ENCODE data around the gene GSTM5. TPM values are rescaled to one million over a fixed set of nuclear protein-coding genes. Genes with fewer than 3 reads are reported as not detected.
A peak's percentile ranks its signal among the peaks of the same experiment; 100 is the strongest.

GSTM5 gene
- total and polyA plus RNA-seq, 2 of the 13 experiments (the other 11 are each of a cell fraction or from before 2014, with no cell fraction given): not detected

- TF ChIP-seq SATB2 (CRISPR knock-in tag; IDR thresholded peaks at IDR 0.05): no peak
- no peak for TF ChIP-seq ZUFSP (CRISPR knock-in tag; IDR thresholded peaks at IDR 0.05; ENCODE audit: borderline replicate concordance)
- peak; percentile 56; the same call in 1 of the 2 replicates for TF ChIP-seq IRF2 (CRISPR knock-in tag; IDR thresholded peaks at IDR 0.05)
- peak; percentile 65; the same call in 1 of the 2 replicates for TF ChIP-seq TRAFD1 (CRISPR knock-in tag; IDR thresholded peaks at IDR 0.05; ENCODE audit: borderline replicate concordance)
- TF ChIP-seq MED13 (CRISPR knock-in tag; IDR thresholded peaks at IDR 0.05): peak; percentile 29; the same call in 1 of the 2 replicates
- peak; percentile 61; the same call in 1 of the 2 replicates for TF ChIP-seq KLF9 (CRISPR knock-in tag; IDR thresholded peaks at IDR 0.05; ENCODE audit: low read depth)
- no peak; the same call in 1 of the 2 replicates for TF ChIP-seq ZNF274 (CRISPR knock-in tag; IDR thresholded peaks at IDR 0.05)
- no peak for TF ChIP-seq BHLHE40 (IDR thresholded peaks at IDR 0.05; ENCODE audit: low read length)
- TF ChIP-seq ZNF580 (CRISPR knock-in tag; IDR thresholded peaks at IDR 0.05; ENCODE audit: borderline replicate concordance, low read depth): no peak; the same call in 1 of the 2 replicates
- no peak for TF ChIP-seq SNRNP70 (IDR thresholded peaks at IDR 0.05; ENCODE audit: low read depth, low read length)
- TF ChIP-seq THYN1 (CRISPR knock-in tag; IDR thresholded peaks at IDR 0.05; ENCODE audit: borderline replicate concordance, low read depth): no peak
- TF ChIP-seq TCF12 (IDR thresholded peaks at IDR 0.05): no peak
- TF ChIP-seq TCF12 (CRISPR knock-in tag; IDR thresholded peaks at IDR 0.05): no peak
- no peak for TF ChIP-seq NCOA5 (CRISPR knock-in tag; IDR thresholded peaks at IDR 0.05)
- TF ChIP-seq ZBTB49 (CRISPR knock-in tag; IDR thresholded peaks at IDR 0.05; ENCODE audit: borderline replicate concordance): no peak
- no peak; the same call in 1 of the 2 replicates for TF ChIP-seq SNAPC5 (CRISPR knock-in tag; IDR thresholded peaks at IDR 0.05; ENCODE audit: borderline replicate concordance)
- TF ChIP-seq ZMYM2 (CRISPR knock-in tag; IDR thresholded peaks at IDR 0.05): peak; percentile 58; the same call in 1 of the 2 replicates
- peak; percentile 50; the same call in 1 of the 2 replicates for TF ChIP-seq ZNF34 (CRISPR knock-in tag; IDR thresholded peaks at IDR 0.05; ENCODE audit: borderline replicate concordance)
- no peak for TF ChIP-seq RBAK (CRISPR knock-in tag; IDR thresholded peaks at IDR 0.05)
- TF ChIP-seq KLF12 (CRISPR knock-in tag; IDR thresholded peaks at IDR 0.05; ENCODE audit: borderline replicate concordance): no peak
- TF ChIP-seq ZNF354B (CRISPR knock-in tag; IDR thresholded peaks at IDR 0.05): no peak
- no peak for TF ChIP-seq TBL1XR1 (IDR thresholded peaks at IDR 0.05; ENCODE audit: borderline replicate concordance, low read length, partially characterized antibody)
- no peak for TF ChIP-seq NKX3-1 (CRISPR knock-in tag; IDR thresholded peaks at IDR 0.05)
- TF ChIP-seq ZEB1 (IDR thresholded peaks at IDR 0.05; ENCODE audit: insufficient replicate concordance, low read depth): no peak
Measured at GRCh38 chr1:109739738-109740614, 27.9 kb downstream of the GSTM5 start (continued).

Data from HepG2 (cell line).